Lower lobe of right lung (tissue), 2 donors: Measurements from ENCODE around the gene SNX14. TPM values are rescaled to one million over a fixed set of nuclear protein-coding genes. Genes with fewer than 3 reads are reported as not detected.
"Not testable (repeated sequence)": the region's sequence is repeated elsewhere in the genome, so short reads cannot be mapped to it uniquely, and the experiment has no call there.

ENCODE experiments used
- ATAC-seq, 2 donors: fragments of 200-7000 bp; cut with Tn5 transposase; one replicate each; pipeline ENCODE4 v1.9.1; 2020 to 2022; ENCODE audit warnings: mild to moderate bottlenecking in 2 of 2, moderate library complexity in 2 of 2
- DNase-seq: peaks from one replicate; pipeline ENCODE4 v3.0.0-alpha.2; 2020
- H3K27ac ChIP-seq: fragments of 200-600 bp; one replicate; pipeline ENCODE4 v1.8.0; 2022
- H3K27me3 ChIP-seq: fragments of 200-600 bp; one replicate; pipeline ENCODE4 v1.8.0; 2022; ENCODE audit warnings: low read depth
- H3K36me3 ChIP-seq: fragments of 200-600 bp; one replicate; pipeline ENCODE4 v1.8.0; 2022; ENCODE audit warnings: mild to moderate bottlenecking
- H3K4me1 ChIP-seq: fragments of 200-600 bp; one replicate; pipeline ENCODE4 v1.8.0; 2022
- H3K4me3 ChIP-seq: fragments of 200-600 bp; one replicate; pipeline ENCODE4 v1.8.0; 2022; ENCODE audit warnings: mild to moderate bottlenecking
- H3K9me3 ChIP-seq: fragments of 200-600 bp; one replicate; pipeline ENCODE4 v1.8.0; 2022
- intact Hi-C: fragments of 100-400 bp; cut with DNase I; formaldehyde crosslinking; loops from one replicate; pipeline ENCODE4 v1.11.0; 2022
- total RNA-seq: library from RNA; stranded (reverse); fragmentation: NEBNext Ultra II Directional; extraction: Animal tissue kit (Norgen Biotek cat#: 25700); gene quantifications from one replicate; pipeline ENCODE4 v1.2.1, GENCODE V29; 2021
- TF ChIP-seq, protein P1 (sequence below): fragments of 200-600 bp; IDR thresholded peaks from one replicate; pipeline ENCODE4 v1.8.0; 2022; ENCODE audit warnings: antibody characterized with exemption, mild to moderate bottlenecking
- donor health status: DM: no; HTN: yes; CAD: no; lungs with severe emphysema.

The SNX14 gene
- total RNA-seq, 1 donor from 2014 or later = 86.7 TPM

- no peak overlapping the region for H3K4me3 ChIP-seq
- ATAC-seq (no peak), DNase-seq (no peak)
- no peaks in the 10 kb centered on the region for H3K27me3 ChIP-seq
- peaks cover 29% of the 10 kb centered on the region for H3K36me3 ChIP-seq
- no peak overlapping the region for H3K27ac ChIP-seq
- H3K9me3 ChIP-seq = no peaks in the 10 kb centered on the region
- TF ChIP-seq, protein P1, sequence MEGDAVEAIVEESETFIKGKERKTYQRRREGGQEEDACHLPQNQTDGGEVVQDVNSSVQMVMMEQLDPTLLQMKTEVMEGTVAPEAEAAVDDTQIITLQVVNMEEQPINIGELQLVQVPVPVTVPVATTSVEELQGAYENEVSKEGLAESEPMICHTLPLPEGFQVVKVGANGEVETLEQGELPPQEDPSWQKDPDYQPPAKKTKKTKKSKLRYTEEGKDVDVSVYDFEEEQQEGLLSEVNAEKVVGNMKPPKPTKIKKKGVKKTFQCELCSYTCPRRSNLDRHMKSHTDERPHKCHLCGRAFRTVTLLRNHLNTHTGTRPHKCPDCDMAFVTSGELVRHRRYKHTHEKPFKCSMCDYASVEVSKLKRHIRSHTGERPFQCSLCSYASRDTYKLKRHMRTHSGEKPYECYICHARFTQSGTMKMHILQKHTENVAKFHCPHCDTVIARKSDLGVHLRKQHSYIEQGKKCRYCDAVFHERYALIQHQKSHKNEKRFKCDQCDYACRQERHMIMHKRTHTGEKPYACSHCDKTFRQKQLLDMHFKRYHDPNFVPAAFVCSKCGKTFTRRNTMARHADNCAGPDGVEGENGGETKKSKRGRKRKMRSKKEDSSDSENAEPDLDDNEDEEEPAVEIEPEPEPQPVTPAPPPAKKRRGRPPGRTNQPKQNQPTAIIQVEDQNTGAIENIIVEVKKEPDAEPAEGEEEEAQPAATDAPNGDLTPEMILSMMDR = no peak
- intact Hi-C loops = no loop called here
- no peaks in the 10 kb centered on the region for H3K4me1 ChIP-seq
These were observed 24.3 kb downstream of the SNX14 start for GRCh38 chr6:85569323-85569722.

DNA sequence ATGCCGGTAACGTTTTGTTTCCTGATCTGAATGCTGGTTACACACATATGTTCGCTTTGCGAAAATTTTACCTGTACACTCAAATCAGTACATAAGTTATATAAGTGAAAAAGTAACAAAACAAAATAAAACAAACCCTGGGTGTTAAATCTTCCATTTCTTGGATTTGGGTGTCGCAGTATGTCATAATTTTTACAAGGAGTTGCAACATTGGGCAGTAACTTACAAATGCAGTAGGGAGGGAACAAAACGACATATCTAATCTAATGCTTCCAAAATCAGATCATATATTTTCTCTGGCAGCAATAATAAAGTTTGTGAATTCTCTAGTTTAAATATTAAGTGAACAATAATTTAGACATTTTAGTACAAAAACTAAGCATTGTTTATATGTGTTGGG lies 25.2 kb downstream of the SNX14 start:
- no peak for ATAC-seq
- Histone ChIP-seq H3K27ac (no peak overlapping the region), H3K36me3 (peaks cover 34% of the 10 kb centered on the region), H3K4me3 (no peak overlapping the region), H3K4me1 (no peaks in the 10 kb centered on the region), H3K27me3 (no peaks in the 10 kb centered on the region), H3K9me3 (no peaks in the 10 kb centered on the region)
- DNase-seq = no peak
- intact Hi-C loops = no loop called here
- TF ChIP-seq, protein P1 = no peak

DNA sequence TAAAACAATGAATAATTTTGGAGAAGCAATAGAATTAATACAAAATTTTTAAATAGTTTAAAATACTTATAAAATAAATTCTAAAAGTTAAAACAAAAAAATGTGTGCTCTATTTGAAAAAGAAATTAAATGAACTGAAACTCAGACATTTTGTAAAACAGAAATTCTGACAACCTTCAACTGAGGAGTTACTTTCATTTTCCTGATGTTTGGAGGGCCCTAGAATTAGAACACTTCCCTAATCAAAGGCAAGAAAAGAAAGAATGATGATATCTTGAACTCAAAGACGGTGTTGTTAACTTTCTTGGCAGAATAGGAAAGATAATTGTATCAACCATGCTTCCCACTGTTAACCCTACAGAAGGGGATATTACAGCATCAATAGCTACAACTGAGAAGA lies 27.9 kb downstream of the SNX14 start:
- intact Hi-C loops = no loop called here
- ATAC-seq (no peak), DNase-seq (no peak)
- Histone ChIP-seq H3K4me3 (no peak overlapping the region), H3K27ac (no peak overlapping the region), H3K36me3 (peaks cover 38% of the 10 kb centered on the region), H3K27me3 (no peaks in the 10 kb centered on the region), H3K9me3 (no peaks in the 10 kb centered on the region), H3K4me1 (no peaks in the 10 kb centered on the region)
- TF ChIP-seq, protein P1 = no peak

DNA sequence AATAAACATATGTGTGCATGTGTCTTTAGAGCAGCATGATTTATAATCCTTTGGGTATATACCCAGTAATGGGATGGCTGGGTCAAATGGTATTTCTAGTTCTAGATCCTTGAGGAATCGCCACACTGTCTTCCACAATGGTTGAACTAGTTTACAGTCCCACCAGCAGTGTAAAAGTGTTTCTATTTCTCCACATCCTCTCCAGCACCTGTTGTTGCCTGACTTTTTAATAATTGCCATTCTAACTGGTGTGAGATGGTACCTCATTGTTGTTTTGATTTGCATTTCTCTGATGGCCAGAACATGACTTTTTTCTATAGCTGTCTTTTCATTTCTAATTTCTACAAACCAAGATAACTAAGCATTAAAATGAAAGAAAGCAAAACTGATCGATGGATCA lies 29.4 kb downstream of the SNX14 start:
- ATAC-seq, H3K9me3 ChIP-seq: not testable (repeated sequence)

GRCh38 chr6:85561750-85562357 lies 31.8 kb downstream of the SNX14 start:
- DNase-seq (no peak), ATAC-seq (no peak)
- H3K4me1 ChIP-seq = no peaks in the 10 kb centered on the region
- TF ChIP-seq, protein P1 = no peak
- H3K4me3 ChIP-seq = no peak overlapping the region
- peaks cover 44% of the 10 kb centered on the region for H3K36me3 ChIP-seq
- H3K27ac ChIP-seq = no peak overlapping the region
- H3K27me3 ChIP-seq = no peaks in the 10 kb centered on the region
- intact Hi-C loops = no loop called here
- H3K9me3 ChIP-seq = no peaks in the 10 kb centered on the region

More for the DNA sequence above, 29.4 kb downstream of the SNX14 start:
- peaks cover 49% of the 10 kb centered on the region for H3K36me3 ChIP-seq
- H3K27me3 ChIP-seq, intact Hi-C loops, H3K4me3 ChIP-seq, DNase-seq, H3K4me1 ChIP-seq, H3K27ac ChIP-seq: not testable (repeated sequence)

GRCh38 chr6:85556992-85557668 lies 36.5 kb downstream of the SNX14 start:
- Histone ChIP-seq H3K4me1 (no peaks in the 10 kb centered on the region), H3K36me3 (peaks cover 68% of the 10 kb centered on the region)

More at GRCh38 chr6:85556992-85557668, 36.5 kb downstream of the SNX14 start:
- Histone ChIP-seq H3K9me3 (no peaks in the 10 kb centered on the region), H3K27me3 (no peaks in the 10 kb centered on the region), H3K27ac (no peak overlapping the region), H3K4me3 (no peak overlapping the region)
- DNase-seq = no peak
- ATAC-seq = no peak
- intact Hi-C loops = no loop called here
- TF ChIP-seq, protein P1 = no peak
